Activated CD4-positive, alpha-beta memory T cell treated with anti-CD3 and anti-CD28 coated beads for 36 hours (primary cell): ENCODE measurements around the gene INHBC. TPM values are rescaled to one million over a fixed set of nuclear protein-coding genes. Genes with fewer than 3 reads are reported as not detected.

ENCODE experiments used
- CTCF ChIA-PET: fragments of 350-600 bp; sonication (Branson Sonifier 250); formaldehyde crosslinking; loops from one replicate; lab custom pipeline; 2021; ENCODE audit warnings: antibody characterized with exemption, inconsistent platforms; lab: Charles Lee
- POLR2A ChIA-PET: fragments of 350-600 bp; sonication (Branson Sonifier 250); formaldehyde crosslinking; loops from one replicate; lab custom pipeline; 2021; ENCODE audit warnings: antibody characterized with exemption; lab: Charles Lee
- DNase-seq: peaks from one replicate; pipeline ENCODE4 v3.0.0-alpha.2; 2020
- H3K27ac Mint-ChIP-seq: one replicate; pipeline ENCODE4 v1.8.0; 2021; ENCODE audit warnings: mixed read lengths
- H3K27me3 Mint-ChIP-seq: one replicate; pipeline ENCODE4 v1.8.0; 2021; ENCODE audit warnings: mixed read lengths
- H3K36me3 Mint-ChIP-seq: one replicate; pipeline ENCODE4 v1.8.0; 2021; ENCODE audit warnings: mixed read lengths
- H3K4me1 Mint-ChIP-seq: one replicate; pipeline ENCODE4 v1.8.0; 2021; ENCODE audit warnings: low read depth, mixed read lengths
- H3K4me3 Mint-ChIP-seq: one replicate; pipeline ENCODE4 v1.8.0; 2021; ENCODE audit warnings: mild to moderate bottlenecking, mixed read lengths
- H3K9me3 Mint-ChIP-seq: one replicate; pipeline ENCODE4 v1.8.0; 2021; ENCODE audit warnings: mixed read lengths
- intact Hi-C: fragments of 100-400 bp; cut with micrococcal nuclease; formaldehyde crosslinking; loops from one replicate; pipeline ENCODE4 v1.15.1; 2023
- total RNA-seq, 2 experiments: library from RNA; stranded (reverse); gene quantifications; one replicate each; pipeline ENCODE4 v1.2.3, GENCODE V29; 2021

The INHBC gene
- total RNA-seq, 2 experiments from 2014 or later: not detected

DNA sequence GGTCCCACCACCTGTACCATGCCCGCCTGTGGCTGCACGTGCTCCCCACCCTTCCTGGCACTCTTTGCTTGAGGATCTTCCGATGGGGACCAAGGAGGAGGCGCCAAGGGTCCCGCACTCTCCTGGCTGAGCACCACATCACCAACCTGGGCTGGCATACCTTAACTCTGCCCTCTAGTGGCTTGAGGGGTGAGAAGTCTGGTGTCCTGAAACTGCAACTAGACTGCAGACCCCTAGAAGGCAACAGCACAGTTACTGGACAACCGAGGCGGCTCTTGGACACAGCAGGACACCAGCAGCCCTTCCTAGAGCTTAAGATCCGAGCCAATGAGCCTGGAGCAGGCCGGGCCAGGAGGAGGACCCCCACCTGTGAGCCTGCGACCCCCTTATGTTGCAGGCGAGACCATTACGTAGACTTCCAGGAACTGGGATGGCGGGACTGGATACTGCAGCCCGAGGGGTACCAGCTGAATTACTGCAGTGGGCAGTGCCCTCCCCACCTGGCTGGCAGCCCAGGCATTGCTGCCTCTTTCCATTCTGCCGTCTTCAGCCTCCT lies 21.6 kb downstream of the INHBC start:
- intact Hi-C loops: loop anchor here (5.0 kb wide), 1 partner anchor 166 kb away; no protein-coding TSS in a partner anchor
- H3K9me3 Mint-ChIP-seq: no peaks in the 10 kb centered on the region
- H3K36me3 Mint-ChIP-seq: no peaks in the 10 kb centered on the region
- CTCF ChIA-PET: interaction anchor here (0.6 to 6.4 kb wide), 35 partner anchors 8 to 344 kb away, joined by 3 to 158 read pairs (median 4); partner anchors contain the start of gene INHBC
- H3K4me1 Mint-ChIP-seq: peaks cover 28% of the 10 kb centered on the region
- peak; percentile 66 for DNase-seq
- peak overlapping the region; percentile 72 for H3K4me3 Mint-ChIP-seq
- peak overlapping the region; percentile 16 for H3K27ac Mint-ChIP-seq
- POLR2A ChIA-PET: interaction anchor here (0.6 kb wide), 1 partner anchor 31 kb away, joined by 3 read pairs; no protein-coding TSS in a partner anchor
- H3K27me3 Mint-ChIP-seq: peaks cover 5% of the 10 kb centered on the region

DNA sequence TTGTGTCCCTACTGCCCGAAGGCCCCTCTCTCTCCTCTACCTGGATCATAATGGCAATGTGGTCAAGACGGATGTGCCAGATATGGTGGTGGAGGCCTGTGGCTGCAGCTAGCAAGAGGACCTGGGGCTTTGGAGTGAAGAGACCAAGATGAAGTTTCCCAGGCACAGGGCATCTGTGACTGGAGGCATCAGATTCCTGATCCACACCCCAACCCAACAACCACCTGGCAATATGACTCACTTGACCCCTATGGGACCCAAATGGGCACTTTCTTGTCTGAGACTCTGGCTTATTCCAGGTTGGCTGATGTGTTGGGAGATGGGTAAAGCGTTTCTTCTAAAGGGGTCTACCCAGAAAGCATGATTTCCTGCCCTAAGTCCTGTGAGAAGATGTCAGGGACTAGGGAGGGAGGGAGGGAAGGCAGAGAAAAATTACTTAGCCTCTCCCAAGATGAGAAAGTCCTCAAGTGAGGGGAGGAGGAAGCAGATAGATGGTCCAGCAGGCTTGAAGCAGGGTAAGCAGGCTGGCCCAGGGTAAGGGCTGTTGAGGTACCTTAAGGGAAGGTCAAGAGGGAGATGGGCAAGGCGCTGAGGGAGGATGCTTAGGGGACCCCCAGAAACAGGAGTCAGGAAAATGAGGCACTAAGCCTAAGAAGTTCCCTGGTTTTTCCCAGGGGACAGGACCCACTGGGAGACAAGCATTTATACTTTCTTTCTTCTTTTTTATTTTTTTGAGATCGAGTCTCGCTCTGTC lies 22.3 kb downstream of the INHBC start:
- ChIA-PET POLR2A (no interaction called here), CTCF (interaction anchor here (0.7 to 6.4 kb wide), 12 partner anchors 11 to 346 kb away, joined by 3 to 158 read pairs (median 6); partner anchors contain the start of genes INHBC and STAT6)
- intact Hi-C loops: loop anchor here (5.0 kb wide), 1 partner anchor 165 kb away; no protein-coding TSS in a partner anchor
- Mint-ChIP-seq H3K4me3 (no peak overlapping the region), H3K4me1 (peaks cover 32% of the 10 kb centered on the region), H3K9me3 (no peaks in the 10 kb centered on the region), H3K27ac (no peak overlapping the region), H3K27me3 (peaks cover 5% of the 10 kb centered on the region), H3K36me3 (no peaks in the 10 kb centered on the region)
- DNase-seq: no peak

DNA sequence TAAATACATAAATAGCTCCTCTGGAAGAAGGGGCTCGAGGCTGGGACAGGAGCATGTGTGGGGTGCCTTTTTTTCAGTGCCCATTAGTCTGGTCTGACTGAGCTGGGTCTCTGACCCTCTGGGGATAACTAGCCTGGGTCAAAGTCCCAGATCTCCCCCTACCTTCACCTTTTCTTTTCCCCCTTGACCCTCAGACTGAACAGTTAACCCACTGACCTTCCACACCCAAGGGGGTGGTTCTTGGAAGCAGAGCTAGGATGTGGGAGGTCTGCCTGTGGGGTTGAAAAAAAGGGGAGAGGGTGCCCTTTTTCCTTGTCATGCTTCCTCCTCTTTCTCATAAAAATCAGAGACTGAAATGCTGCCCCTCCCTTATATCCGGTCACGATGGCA lies 24.1 kb downstream of the INHBC start:
- POLR2A ChIA-PET: interaction anchor here (0.8 to 2.4 kb wide), 3 partner anchors 19 to 206 kb away, joined by 3 to 10 read pairs (median 3); no protein-coding TSS in a partner anchor
- H3K36me3 Mint-ChIP-seq: no peaks in the 10 kb centered on the region
- H3K4me3 Mint-ChIP-seq: peak overlapping the region; percentile 89
- peaks cover 41% of the 10 kb centered on the region for H3K4me1 Mint-ChIP-seq
- no peak for DNase-seq
- H3K27ac Mint-ChIP-seq: peak overlapping the region; percentile 92
- H3K9me3 Mint-ChIP-seq: no peaks in the 10 kb centered on the region
- peaks cover 5% of the 10 kb centered on the region for H3K27me3 Mint-ChIP-seq
- intact Hi-C loops: loop anchor here (1.0 to 5.0 kb wide), 3 partner anchors 62 to 245 kb away; partner anchors contain the start of gene DDIT3
- CTCF ChIA-PET: interaction anchor here (0.6 to 2.4 kb wide), 61 partner anchors 8 to 428 kb away, joined by 3 to 31 read pairs (median 4); partner anchors contain the start of genes ARHGAP9, B4GALNT1, DCTN2 and INHBC

DNA sequence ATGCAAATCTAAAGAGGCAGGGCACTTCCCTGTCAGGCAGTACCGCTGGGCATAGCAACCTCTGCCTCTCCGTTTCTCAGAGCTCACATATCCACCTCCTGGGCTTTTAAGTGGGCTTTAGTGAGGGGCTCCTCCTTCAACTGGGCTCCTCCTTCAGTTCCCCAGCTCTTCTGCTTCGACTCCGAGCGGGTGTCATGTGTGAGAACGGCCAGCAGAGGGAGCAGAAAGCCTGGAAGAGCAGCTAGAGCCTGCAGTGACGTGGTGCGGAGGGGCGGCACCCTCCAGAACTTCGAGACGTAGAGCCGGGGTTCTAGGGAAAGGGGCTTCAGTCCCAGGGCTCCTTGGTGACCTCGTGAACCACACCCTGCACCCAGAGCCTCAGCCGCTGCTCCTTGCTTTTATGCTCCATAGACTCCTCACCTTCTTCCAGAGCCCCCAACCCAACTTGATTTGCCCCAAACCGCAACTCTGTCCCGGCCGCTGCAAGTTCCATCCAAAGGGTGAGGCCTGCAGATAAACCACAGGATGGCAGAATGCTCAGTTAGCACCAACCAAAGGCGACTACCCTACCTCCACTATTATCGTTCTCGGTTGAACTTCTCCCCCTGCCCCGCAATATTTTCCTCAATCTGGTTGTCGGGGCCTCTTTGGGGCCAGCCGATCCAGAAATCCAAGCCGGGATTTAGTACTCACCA lies 24.6 kb downstream of the INHBC start:
- no peaks in the 10 kb centered on the region for H3K9me3 Mint-ChIP-seq
- peak; percentile 96 for DNase-seq
- peak overlapping the region; percentile 89 for H3K4me3 Mint-ChIP-seq
- H3K27me3 Mint-ChIP-seq: peaks cover 5% of the 10 kb centered on the region
- intact Hi-C loops: loop anchor here (1.0 to 5.0 kb wide), 3 partner anchors 61 to 246 kb away; partner anchors contain the start of gene DDIT3
- POLR2A ChIA-PET: interaction anchor here (0.5 to 2.4 kb wide), 4 partner anchors 18 to 207 kb away, joined by 3 to 10 read pairs (median 3); no protein-coding TSS in a partner anchor
- H3K36me3 Mint-ChIP-seq: no peaks in the 10 kb centered on the region
- CTCF ChIA-PET: interaction anchor here (0.6 to 2.4 kb wide), 61 partner anchors 9 to 429 kb away, joined by 3 to 31 read pairs (median 4); partner anchors contain the start of genes ARHGAP9, B4GALNT1, DCTN2 and INHBC
- peaks cover 47% of the 10 kb centered on the region for H3K4me1 Mint-ChIP-seq
- peak overlapping the region; percentile 92 for H3K27ac Mint-ChIP-seq

DNA sequence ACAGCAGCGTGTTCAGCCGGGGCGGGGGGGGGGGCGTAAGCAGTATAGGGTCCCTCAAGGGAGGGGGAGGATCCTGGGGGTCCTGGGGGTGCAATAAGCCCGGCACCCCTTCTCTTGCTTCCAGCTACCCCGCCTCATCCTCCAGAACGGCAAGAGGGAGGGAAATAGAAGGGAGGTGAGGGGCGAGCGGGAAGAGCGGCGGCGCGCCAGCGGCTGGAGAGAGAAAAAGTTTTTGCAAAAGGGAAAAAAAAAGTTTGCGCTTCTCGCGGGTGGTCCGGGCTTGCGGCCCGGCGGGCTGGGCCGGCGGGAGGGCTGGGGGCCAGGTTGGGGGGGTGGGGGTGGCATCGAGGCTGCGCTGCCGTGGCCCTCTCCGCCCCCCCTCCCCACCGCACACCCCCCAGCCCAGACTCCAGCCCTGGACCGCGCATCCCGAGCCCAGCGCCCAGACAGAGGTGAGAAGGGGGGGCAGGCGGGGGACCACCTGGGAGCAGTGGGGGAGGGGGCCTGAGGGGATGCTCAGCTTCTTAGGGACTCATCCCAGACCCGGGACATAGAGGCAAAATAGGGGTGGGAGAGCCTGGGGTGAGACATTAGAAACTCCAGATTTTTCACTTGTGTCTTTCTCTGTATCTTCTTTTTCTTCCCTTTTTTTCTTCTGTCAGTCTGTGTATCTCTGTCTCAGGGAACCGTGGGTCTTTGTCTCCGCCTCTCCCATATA lies 25.3 kb downstream of the INHBC start, which contains the start of gene GLI1:
Gene GLI1, plus strand, starts transcription at position 36 of the 718 bp plus-strand sequence. CDS start 3,907 bp downstream, outside the sequence.
- Mint-ChIP-seq H3K9me3 (no peaks in the 10 kb centered on the region), H3K36me3 (no peaks in the 10 kb centered on the region), H3K4me3 (peak within 1 kb of the TSS; percentile 89), H3K27ac (peak within 1 kb of the TSS; percentile 92), H3K27me3 (peaks cover 5% of the 10 kb centered on the region), H3K4me1 (peaks cover 51% of the 10 kb centered on the region)
- CTCF ChIA-PET: interaction anchor here (0.6 to 2.7 kb wide), 38 partner anchors 9 to 282 kb away, joined by 3 to 31 read pairs (median 6); partner anchors contain the start of genes ARHGAP9, B4GALNT1, DCTN2 and INHBC
- intact Hi-C loops: loop anchor here (1.0 to 5.0 kb wide), 3 partner anchors 60 to 247 kb away; partner anchors contain the start of gene DDIT3
- DNase-seq: no peak
- POLR2A ChIA-PET: interaction anchor here (0.5 to 2.4 kb wide), 3 partner anchors 17 to 208 kb away, joined by 3 to 10 read pairs (median 3); no protein-coding TSS in a partner anchor

DNA sequence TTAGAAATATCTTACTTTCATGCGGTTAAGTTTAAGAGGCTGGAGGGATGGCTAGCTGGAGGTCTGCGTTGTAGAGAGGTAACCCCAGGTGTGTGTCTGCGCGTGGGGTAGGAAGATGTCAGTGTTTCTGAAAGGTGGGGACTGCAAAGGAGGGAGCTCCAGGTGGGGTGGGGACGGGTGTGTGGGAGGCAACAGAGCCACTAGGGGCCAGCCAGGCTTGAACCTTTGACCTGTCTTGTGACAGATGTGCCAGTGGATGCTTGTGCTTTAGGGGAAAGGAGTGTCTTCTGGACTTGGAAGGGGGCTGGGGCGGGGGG lies 25.8 kb downstream of the INHBC start:
- H3K27me3 Mint-ChIP-seq: peaks cover 5% of the 10 kb centered on the region
- intact Hi-C loops: no loop called here
- no peaks in the 10 kb centered on the region for H3K36me3 Mint-ChIP-seq
- ChIA-PET POLR2A (interaction anchor here (2.4 kb wide), 1 partner anchor 17 kb away, joined by 10 read pairs; no protein-coding TSS in a partner anchor), CTCF (interaction anchor here (0.6 to 6.5 kb wide), 8 partner anchors 7 to 153 kb away, joined by 3 to 47 read pairs (median 6); partner anchors contain the start of genes INHBC and INHBE)
- H3K27ac Mint-ChIP-seq: no peak overlapping the region
- H3K4me3 Mint-ChIP-seq: peak overlapping the region; percentile 60
- H3K4me1 Mint-ChIP-seq: peaks cover 51% of the 10 kb centered on the region
- peak; percentile 34 for DNase-seq
- H3K9me3 Mint-ChIP-seq: no peaks in the 10 kb centered on the region

DNA sequence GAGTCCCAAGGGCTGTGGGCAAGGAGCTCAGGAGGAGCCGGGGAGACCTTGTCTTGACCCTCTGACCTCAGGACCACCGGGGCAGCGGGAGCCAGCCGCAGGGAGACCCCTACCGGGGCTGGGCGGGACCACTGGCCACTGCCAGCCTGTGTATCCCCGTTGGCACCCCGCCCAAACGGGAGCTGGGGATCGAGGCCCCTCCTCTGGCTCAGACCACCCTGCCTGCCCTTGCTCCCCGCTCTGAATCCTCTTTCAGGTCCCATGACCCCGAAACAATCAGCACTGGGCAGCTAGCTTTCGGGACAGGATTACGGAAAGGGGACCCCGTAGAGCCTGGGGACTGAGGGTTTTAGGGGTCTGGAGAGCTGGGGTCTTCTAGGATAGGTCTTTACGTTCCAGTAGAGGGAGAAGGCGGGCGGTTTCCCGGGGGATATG lies 26.3 kb downstream of the INHBC start:
- intact Hi-C loops: no loop called here
- no peak for DNase-seq
- Mint-ChIP-seq H3K36me3 (no peaks in the 10 kb centered on the region), H3K27me3 (peaks cover 5% of the 10 kb centered on the region), H3K4me3 (peak overlapping the region; percentile 80), H3K27ac (no peak overlapping the region), H3K9me3 (no peaks in the 10 kb centered on the region), H3K4me1 (peaks cover 48% of the 10 kb centered on the region)
- POLR2A ChIA-PET: interaction anchor here (0.6 to 2.4 kb wide), 2 partner anchors 16 to 324 kb away, joined by 3 to 10 read pairs; no protein-coding TSS in a partner anchor
- CTCF ChIA-PET: interaction anchor here (0.6 to 6.5 kb wide), 8 partner anchors 7 to 154 kb away, joined by 3 to 47 read pairs (median 6); partner anchors contain the start of gene INHBE

DNA sequence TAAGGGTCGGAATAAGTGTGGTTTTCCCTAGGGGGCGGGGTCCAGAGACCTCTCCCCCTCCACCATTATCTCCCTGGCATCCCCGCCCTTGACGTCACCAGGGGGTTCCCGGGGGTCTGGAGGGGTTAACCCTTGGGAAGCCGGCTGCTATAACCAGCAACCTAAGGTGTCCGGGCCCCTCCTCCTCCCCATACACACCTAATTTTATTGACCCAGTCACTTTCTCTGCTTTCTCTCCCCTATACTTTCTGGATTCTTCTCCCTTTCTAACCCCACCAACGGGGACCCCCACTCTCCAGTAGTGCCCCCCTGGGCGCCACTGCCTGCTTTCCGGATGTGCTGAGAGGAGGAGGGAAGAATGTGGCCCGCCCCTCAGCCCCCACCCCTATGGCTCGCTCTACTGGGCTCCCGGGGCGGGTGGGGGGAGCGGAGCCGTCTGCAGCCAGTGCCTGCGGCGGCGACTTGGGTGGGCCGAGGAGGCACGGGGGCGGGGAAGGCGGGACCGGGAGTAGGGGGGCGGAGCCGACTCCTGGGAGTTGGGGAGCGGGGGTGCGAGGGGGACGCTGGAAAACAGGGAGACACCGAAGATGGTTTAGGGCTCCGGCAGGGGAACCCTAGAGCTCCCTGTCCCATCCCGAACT lies 26.8 kb downstream of the INHBC start:
- Mint-ChIP-seq H3K36me3 (no peaks in the 10 kb centered on the region), H3K4me1 (peaks cover 44% of the 10 kb centered on the region), H3K9me3 (no peaks in the 10 kb centered on the region), H3K27ac (no peak overlapping the region), H3K4me3 (peak overlapping the region; percentile 80), H3K27me3 (peaks cover 4% of the 10 kb centered on the region)
- CTCF ChIA-PET: interaction anchor here (1.0 to 6.5 kb wide), 11 partner anchors 8 to 232 kb away, joined by 3 to 47 read pairs (median 7); partner anchors contain the start of genes INHBE and SHMT2
- POLR2A ChIA-PET: interaction anchor here (0.6 to 1.4 kb wide), 3 partner anchors 11 to 323 kb away, joined by 3 read pairs; no protein-coding TSS in a partner anchor
- DNase-seq: peak; percentile 47
- intact Hi-C loops: no loop called here

DNA sequence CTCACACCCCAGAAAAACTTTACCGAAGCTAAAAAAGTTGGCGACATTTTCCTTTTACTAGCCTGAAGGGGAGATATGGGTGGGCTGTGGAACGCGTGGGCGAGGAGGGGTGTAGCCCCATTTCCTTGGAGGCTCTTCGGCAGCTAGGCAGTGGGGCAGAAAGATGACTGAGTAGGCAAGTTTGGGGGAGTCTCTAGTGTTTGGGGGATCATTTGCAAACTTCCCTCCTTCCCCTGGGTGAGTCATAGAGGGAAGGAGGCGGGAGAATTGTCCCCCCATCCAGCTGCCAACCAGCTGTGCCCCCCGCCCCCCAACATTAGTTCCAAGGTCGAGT lies 27.3 kb downstream of the INHBC start:
- Mint-ChIP-seq H3K27me3 (peaks cover 4% of the 10 kb centered on the region), H3K9me3 (no peaks in the 10 kb centered on the region), H3K4me3 (peak overlapping the region; percentile 80), H3K36me3 (peaks cover 1% of the 10 kb centered on the region), H3K27ac (no peak overlapping the region), H3K4me1 (peaks cover 44% of the 10 kb centered on the region)
- peak; percentile 21 for DNase-seq
- intact Hi-C loops: loop anchor here (1.0 kb wide), 2 partner anchors 14 to 182 kb away; no protein-coding TSS in a partner anchor
- POLR2A ChIA-PET: interaction anchor here (0.7 to 1.4 kb wide), 2 partner anchors 10 to 15 kb away, joined by 3 read pairs; no protein-coding TSS in a partner anchor
- CTCF ChIA-PET: interaction anchor here (0.6 to 6.5 kb wide), 17 partner anchors 8 to 232 kb away, joined by 3 to 47 read pairs (median 5); partner anchors contain the start of genes ARHGAP9, INHBE and SHMT2
